Endometrial microvascular endothelial cells (primary cell): Measurements from ENCODE around the gene PLCXD3. TPM values are rescaled to one million over a fixed set of nuclear protein-coding genes. Genes with fewer than 3 reads are reported as not detected.
"Not testable (repeated sequence)": the region's sequence is repeated elsewhere in the genome, so short reads cannot be mapped to it uniquely, and the experiment has no call there.

Experiments used
- in situ Hi-C: cut with HindIII; loops from 2 replicates; pipeline ENCODE4 v1.10.0; 2017; ENCODE audit warnings: low sequenced_read_pairs, low pct_unique_long_range_greater_than_20kb; ENCODE audit errors: inconsistent ontology term
- total RNA-seq: library from RNA; depleted of rRNA; stranded (reverse); fragments of >200 nt; gene quantifications from one replicate; pipeline ENCODE4 v1.2.3, GENCODE V29; 2015; ENCODE audit errors: inconsistent ontology term

PLCXD3 gene
- total RNA-seq, 1 donor from 2014 or later: under 0.01 TPM

DNA sequence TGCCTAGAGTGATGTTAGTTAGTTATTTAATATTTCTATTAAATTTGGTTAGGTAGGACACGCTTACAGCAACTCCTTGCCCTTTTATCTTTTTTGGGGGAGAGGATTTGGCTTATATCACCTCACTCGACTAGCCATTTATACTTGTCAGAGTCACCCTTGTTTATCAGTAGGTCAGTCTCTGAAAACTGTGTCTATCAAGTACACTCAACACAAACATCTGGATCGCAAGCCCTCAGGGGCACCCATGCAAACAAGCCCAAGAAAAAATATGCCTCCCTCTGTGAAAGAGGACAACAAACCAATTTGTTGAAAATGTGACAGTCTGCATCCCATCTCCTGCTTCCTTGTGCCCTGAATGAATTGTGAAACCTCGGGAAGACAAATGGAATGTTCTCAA is 139.9 kb downstream of the PLCXD3 start:
- in situ Hi-C loops: no loop called here

GRCh38 chr5:41369799-41370198 is 140.6 kb downstream of the PLCXD3 start:
- in situ Hi-C loops: no loop called here

GRCh38 chr5:41368158-41368557 is 142.2 kb downstream of the PLCXD3 start:
- in situ Hi-C loops: no loop called here

DNA sequence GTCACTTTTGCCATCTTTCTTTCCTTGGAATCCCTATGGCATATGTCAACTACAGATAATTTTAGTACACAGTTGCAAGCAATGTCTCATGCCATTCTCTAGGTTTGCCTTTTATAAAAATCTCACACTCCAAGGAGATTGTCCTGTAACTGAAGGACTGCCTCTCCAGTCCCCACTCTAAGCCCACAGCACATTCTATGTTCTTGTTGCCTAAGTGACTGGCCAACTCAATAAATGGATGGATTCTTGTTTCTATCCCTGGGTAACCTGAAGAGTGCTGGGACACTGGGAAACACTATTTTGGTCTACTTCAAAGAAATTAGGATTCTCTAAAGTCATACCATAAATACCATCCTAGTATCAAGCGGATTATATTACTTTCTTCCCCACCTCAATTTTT is 145.0 kb downstream of the PLCXD3 start:
- in situ Hi-C loops: no loop called here

DNA sequence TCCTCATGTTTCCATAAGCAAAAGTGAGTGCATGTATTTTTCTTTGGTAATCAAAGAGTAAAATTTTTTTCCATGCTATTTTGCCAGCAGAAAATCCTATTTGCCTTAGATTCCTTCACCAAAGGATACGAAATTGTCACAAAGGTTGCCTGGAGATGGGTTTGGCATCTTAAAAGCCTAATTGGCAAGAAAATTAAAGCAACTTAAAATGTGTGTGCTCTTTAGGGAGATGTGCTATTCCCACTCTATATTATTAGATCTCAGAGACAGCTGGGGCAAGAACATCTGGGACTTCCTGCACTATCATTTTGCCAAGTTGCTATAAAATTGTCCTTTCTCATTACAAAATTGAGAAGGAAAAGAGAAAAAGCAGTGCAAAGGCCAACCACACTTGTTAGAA is 146.1 kb downstream of the PLCXD3 start:
- in situ Hi-C loops: no loop called here

GRCh38 chr5:41363343-41363986 is 146.9 kb downstream of the PLCXD3 start:
- in situ Hi-C loops: no loop called here

GRCh38 chr5:41356786-41357185 is 153.6 kb downstream of the PLCXD3 start:
- in situ Hi-C loops: no loop called here

DNA sequence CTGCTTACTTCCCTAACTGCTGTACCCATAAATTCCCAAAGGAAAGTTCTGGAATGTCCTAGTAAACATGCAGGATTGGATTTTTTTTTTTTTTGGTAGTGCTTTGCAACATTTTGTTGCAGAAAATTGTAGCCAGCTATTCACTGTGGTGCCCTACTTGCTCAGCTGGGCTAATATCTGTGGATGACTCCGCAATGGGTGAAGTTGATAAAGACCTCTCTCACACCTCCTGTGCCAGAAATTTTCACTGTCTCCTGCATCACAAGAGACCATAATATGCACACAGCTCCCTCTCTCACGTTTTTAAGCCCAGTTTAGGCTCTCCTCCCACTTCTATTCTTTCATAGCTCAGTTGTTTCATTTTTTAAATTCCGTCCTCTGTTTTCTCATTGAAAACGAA is 160.6 kb downstream of the PLCXD3 start:
- in situ Hi-C loops: no loop called here

DNA sequence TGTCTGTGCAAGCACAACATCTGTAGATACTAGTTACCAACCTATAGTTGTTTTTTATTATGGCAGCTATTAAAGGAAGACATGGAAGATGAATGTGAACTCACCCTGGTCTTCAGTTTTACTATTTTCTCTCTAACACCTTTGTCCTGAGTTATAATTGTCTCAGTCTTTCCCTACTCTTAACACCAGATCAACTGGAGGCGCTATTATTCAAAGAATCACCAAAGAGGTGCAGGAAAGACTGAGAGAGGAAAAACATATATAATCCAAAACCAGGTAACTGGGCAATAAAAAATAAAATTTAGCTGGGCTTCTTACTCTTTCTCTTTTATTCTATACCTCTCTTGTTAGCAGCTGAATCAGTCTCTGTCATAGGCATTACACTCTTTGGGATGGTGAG is 162.8 kb downstream of the PLCXD3 start:
- in situ Hi-C loops: no loop called here

- in situ Hi-C loops: no loop called here
These were observed 163.8 kb downstream of the PLCXD3 start for GRCh38 chr5:41346609-41347008.

DNA sequence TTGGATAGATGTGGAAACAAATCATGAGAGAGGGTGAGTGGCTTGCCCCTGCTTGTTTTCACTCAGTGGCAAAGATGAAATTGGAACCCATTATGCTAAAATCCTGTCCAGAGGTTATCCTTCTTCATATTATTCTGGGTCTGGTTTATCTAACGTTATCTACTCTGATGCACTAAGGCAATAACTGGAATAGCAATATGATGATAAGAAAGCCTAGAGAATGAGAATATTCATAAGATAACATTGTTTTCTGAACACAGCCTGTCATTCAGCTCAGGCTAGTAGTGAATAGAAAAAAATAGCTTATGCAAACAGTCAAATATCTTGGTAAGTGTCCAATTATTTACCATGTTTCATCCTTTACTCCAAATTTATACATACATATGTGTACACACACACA is 165.1 kb downstream of the PLCXD3 start:
- in situ Hi-C loops: no loop called here

GRCh38 chr5:41339339-41339738 is 171.1 kb downstream of the PLCXD3 start:
- in situ Hi-C loops: no loop called here

- in situ Hi-C loops: no loop called here
These were observed 172.2 kb downstream of the PLCXD3 start for GRCh38 chr5:41338136-41338675.

DNA sequence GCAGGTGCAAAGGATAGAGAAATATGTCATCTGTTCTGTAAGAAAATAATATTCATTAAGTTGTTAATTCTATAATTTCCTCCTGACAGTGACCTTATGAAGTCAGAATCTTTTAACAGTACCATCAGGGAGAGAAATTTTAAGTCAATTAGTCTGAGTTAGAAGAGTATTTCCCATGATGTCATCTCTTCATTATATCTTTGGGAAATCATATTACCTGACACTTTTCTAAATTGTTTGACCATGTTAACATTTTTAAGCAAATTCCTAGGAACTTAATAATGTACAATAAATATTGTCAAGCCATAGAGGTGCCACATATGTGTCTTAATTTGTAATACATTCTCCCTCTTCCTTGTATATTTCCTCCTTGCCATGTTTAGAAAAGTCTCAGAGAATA is 172.7 kb downstream of the PLCXD3 start:
- in situ Hi-C loops: no loop called here

DNA sequence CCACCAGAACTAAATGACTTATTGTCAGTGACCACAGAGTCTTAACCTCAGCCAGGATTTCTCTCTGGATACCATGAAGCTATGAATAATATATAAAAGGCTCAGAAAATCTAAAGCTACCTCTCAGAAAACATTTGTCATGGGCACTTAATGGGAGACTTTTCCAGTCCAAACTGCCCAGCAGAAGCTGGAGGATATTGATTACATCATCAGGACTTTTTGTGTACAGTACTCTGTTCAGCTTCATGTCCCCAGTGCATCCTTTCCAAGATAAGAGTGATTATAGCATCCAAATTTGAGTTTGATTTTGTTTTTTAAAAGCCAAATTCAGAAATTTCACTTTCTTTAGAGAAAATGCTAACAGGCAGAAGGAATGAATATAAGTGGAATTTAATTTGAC is 173.2 kb downstream of the PLCXD3 start:
- in situ Hi-C loops: no loop called here

- in situ Hi-C loops: no loop called here
These were observed 173.9 kb downstream of the PLCXD3 start for GRCh38 chr5:41336471-41336870.

DNA sequence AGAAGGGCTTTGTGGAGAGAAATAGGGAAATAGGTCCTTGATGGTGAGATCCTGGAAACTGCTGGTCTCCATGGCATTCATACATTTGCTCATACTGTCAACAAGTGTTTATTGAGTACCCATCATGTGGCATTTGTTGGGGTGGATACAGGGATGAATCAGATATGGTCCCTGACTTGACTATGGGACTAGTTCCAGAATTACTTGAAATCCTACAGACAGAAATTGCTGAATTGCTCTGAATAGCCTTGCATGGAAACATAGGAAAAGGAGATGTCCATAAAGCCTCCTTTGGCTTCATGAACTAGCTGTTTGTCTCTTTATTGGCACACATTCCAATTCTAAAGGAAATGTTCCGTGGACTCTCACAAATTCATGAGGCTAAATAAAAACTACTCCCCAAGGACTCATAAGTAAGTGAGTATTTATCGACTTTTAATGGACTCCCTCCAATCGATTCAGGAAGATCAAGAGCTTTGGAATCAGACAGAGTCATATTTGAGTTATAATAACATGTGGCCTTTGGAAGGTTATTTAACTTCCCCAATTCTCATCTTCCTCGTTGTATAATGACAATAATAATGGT is 174.7 kb downstream of the PLCXD3 start:
- in situ Hi-C loops: no loop called here

DNA sequence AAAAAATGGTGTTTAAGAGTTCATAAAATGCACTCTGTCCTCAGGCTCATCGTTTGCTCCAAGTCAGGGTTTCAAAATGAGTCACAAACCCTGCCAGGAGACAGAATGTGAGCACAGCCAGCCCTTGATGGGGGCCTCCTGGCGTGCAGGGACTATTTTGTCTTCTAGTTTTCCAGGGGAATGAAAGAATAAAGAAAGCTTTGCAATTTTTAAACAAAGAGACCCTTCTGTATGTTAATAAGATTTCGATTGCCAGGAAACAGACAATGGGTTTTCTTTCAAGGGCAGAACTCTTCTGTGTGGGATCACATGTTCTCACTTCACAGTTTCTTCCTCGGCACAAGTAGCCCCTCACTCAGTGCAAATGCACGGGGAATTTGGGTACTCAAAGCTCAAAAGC is 175.6 kb downstream of the PLCXD3 start:
- in situ Hi-C loops: no loop called here

GRCh38 chr5:41334221-41334620 is 176.2 kb downstream of the PLCXD3 start:
- in situ Hi-C loops: no loop called here

DNA sequence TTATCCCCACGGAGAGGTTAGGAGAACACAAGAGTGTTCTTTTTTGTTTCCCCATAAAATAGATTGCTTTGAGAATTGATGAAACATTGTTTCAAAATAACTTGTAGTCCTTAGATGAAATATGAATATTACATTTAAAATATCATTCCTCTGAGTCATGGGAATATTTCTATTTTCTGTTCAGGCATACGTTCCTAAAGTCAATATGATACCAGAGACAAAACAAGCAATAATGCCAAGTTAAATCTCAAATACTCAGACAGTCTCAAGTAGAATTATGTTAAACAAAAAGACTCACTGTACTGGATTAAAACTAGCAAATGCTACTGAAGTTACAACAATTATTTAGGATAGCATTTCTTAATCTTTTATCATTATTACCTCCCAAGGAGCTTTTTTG is 185.3 kb downstream of the PLCXD3 start:
- in situ Hi-C loops: no loop called here

- in situ Hi-C loops: not testable (repeated sequence)
These were observed 187.6 kb downstream of the PLCXD3 start for GRCh38 chr5:41322826-41323225.
